ENCODE measurements around the gene TNN. TPM values are rescaled to one million over a fixed set of nuclear protein-coding genes. Genes with fewer than 3 reads are reported as not detected.

TNN gene
- total RNA-seq, 2 donors from 2014 or later, result 0.09 TPM; not detected in 1

DNA sequence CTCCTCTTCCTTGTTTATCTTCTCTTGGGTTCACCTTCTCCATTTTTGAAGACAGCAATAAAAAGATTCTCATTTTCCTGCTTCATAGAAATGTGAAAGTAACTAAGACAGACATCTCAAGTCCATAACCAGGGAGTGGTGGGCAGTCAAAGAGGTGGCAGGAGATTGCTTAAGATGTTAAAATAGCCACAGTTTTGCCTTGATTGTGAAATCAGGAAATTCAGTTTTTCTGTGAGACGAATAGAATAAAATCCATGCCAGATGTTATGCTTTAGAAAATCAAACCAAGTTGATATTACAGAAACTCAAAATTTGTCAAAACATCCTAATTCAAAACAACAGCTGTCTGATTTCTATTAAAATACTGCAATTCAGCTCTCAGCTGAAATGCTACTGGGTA is 57.2 kb downstream of the TNN start:
- H3K9ac ChIP-seq (ENCODE audit: extremely low read depth, low read length, poor library complexity, severe bottlenecking), result no peak overlapping the region
- Mint-ChIP-seq H3K4me3 (no peak overlapping the region), H3K4me1 (peaks cover 4% of the 10 kb centered on the region), H3K9me3 (no peaks in the 10 kb centered on the region), H3K36me3 (ENCODE audit: low read depth) (no peaks in the 10 kb centered on the region), H3K27me3 (ENCODE audit: insufficient read depth) (no peaks in the 10 kb centered on the region), H3K27ac (no peak overlapping the region)
- TF ChIP-seq, protein P1, sequence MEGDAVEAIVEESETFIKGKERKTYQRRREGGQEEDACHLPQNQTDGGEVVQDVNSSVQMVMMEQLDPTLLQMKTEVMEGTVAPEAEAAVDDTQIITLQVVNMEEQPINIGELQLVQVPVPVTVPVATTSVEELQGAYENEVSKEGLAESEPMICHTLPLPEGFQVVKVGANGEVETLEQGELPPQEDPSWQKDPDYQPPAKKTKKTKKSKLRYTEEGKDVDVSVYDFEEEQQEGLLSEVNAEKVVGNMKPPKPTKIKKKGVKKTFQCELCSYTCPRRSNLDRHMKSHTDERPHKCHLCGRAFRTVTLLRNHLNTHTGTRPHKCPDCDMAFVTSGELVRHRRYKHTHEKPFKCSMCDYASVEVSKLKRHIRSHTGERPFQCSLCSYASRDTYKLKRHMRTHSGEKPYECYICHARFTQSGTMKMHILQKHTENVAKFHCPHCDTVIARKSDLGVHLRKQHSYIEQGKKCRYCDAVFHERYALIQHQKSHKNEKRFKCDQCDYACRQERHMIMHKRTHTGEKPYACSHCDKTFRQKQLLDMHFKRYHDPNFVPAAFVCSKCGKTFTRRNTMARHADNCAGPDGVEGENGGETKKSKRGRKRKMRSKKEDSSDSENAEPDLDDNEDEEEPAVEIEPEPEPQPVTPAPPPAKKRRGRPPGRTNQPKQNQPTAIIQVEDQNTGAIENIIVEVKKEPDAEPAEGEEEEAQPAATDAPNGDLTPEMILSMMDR (conservative IDR thresholded peaks at IDR 0.05), result no peak
- DNase-seq, result no peak
- no peak overlapping the region for H3K4me3 ChIP-seq (ENCODE audit: low read length)
- no peaks in the 10 kb centered on the region for H3K9me3 ChIP-seq (ENCODE audit: control insufficient read depth, low read length)
- H3K4me1 ChIP-seq (ENCODE audit: control insufficient read depth, insufficient read depth, low read length), result peaks cover 6% of the 10 kb centered on the region
- H3K27me3 ChIP-seq (ENCODE audit: control insufficient read depth, insufficient read depth, low read length, poor library complexity, severe bottlenecking), result no peaks in the 10 kb centered on the region
- H3K36me3 ChIP-seq (ENCODE audit: control insufficient read depth, insufficient read depth, low read length), result no peaks in the 10 kb centered on the region
- WGBS, 2 experiments (ENCODE audit: insufficient coverage in 1 of 2, insufficient read length in 1 of 2), result 89% methylated on average over 1 of the region's 1 CpG; no CpG with 5 or more reads in 1 of the 2 experiments
- no peak overlapping the region for H3K27ac ChIP-seq (ENCODE audit: low read depth, low read length)

DNA sequence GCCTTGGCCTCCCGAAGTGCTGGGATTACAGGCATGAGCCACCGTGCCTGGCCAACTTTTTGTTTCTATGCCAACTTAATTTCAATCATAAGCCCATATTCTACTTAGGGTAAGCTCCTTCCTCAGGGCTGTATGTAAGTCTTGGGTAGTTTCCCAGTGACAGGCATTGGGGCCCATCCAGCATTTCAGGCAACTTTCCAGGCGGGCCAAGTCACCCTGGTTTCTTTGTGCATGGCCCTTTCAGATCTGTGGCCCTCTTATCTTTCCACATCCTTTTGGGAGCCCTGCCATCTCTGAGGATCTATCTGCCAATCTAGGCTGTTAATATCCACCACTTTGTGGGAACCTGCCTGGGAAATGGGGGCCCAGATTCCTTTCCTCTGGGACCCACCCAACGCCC is 58.7 kb downstream of the TNN start:
- H3K4me3 Mint-ChIP-seq, result no peak overlapping the region
- H3K36me3 Mint-ChIP-seq (ENCODE audit: low read depth), result no peaks in the 10 kb centered on the region
- Histone ChIP-seq H3K27ac (ENCODE audit: low read depth, low read length) (no peak overlapping the region), H3K4me1 (ENCODE audit: control insufficient read depth, insufficient read depth, low read length) (peaks cover 14% of the 10 kb centered on the region), H3K9me3 (ENCODE audit: control insufficient read depth, low read length) (no peaks in the 10 kb centered on the region), H3K9ac (ENCODE audit: extremely low read depth, low read length, poor library complexity, severe bottlenecking) (no peak overlapping the region), H3K36me3 (ENCODE audit: control insufficient read depth, insufficient read depth, low read length) (no peaks in the 10 kb centered on the region), H3K4me3 (ENCODE audit: low read length) (no peak overlapping the region), H3K27me3 (ENCODE audit: control insufficient read depth, insufficient read depth, low read length, poor library complexity, severe bottlenecking) (no peaks in the 10 kb centered on the region)
- WGBS, 2 experiments (ENCODE audit: insufficient coverage in 1 of 2, insufficient read length in 1 of 2), result 89 to 100% methylated on average over 3 to 4 of the region's 4 CpGs
- DNase-seq, result no peak
- H3K27me3 Mint-ChIP-seq (ENCODE audit: insufficient read depth), result no peaks in the 10 kb centered on the region
- H3K27ac Mint-ChIP-seq, result no peak overlapping the region
- no peaks in the 10 kb centered on the region for H3K9me3 Mint-ChIP-seq
- peaks cover 14% of the 10 kb centered on the region for H3K4me1 Mint-ChIP-seq
- TF ChIP-seq, protein P1 (conservative IDR thresholded peaks at IDR 0.05), result no peak

DNA sequence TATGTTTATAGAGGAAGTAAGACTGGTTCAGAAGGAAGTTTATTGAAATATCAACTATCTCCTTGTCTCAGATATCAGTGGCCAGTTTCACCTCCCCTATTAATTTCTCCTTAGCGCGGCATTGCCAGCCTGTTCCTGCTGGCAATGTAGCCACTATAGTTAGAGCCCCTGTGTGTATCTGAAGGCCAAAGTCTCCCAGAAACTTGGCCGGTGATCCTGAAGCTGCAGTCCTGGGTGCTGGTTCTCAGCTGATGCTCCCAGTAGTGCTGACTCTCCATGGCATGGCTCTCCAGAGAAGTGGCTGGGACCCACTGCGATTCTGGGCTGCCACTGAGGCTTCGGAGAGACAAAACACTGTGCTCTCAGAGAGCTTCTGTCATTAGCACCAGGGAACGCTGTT is 59.9 kb downstream of the TNN start:
- H3K27me3 Mint-ChIP-seq (ENCODE audit: insufficient read depth), result no peaks in the 10 kb centered on the region
- Histone ChIP-seq H3K9ac (ENCODE audit: extremely low read depth, low read length, poor library complexity, severe bottlenecking) (no peak overlapping the region), H3K27ac (ENCODE audit: low read depth, low read length) (no peak overlapping the region), H3K36me3 (ENCODE audit: control insufficient read depth, insufficient read depth, low read length) (no peaks in the 10 kb centered on the region), H3K4me3 (ENCODE audit: low read length) (no peak overlapping the region), H3K27me3 (ENCODE audit: control insufficient read depth, insufficient read depth, low read length, poor library complexity, severe bottlenecking) (no peaks in the 10 kb centered on the region), H3K9me3 (ENCODE audit: control insufficient read depth, low read length) (no peaks in the 10 kb centered on the region), H3K4me1 (ENCODE audit: control insufficient read depth, insufficient read depth, low read length) (peaks cover 14% of the 10 kb centered on the region)
- 85 to 89% methylated on average over 6 of the region's 6 CpGs for WGBS, 2 experiments (ENCODE audit: insufficient coverage in 1 of 2, insufficient read length in 1 of 2)
- H3K4me3 Mint-ChIP-seq, result no peak overlapping the region
- TF ChIP-seq, protein P1 (conservative IDR thresholded peaks at IDR 0.05), result no peak
- no peaks in the 10 kb centered on the region for H3K36me3 Mint-ChIP-seq (ENCODE audit: low read depth)
- no peaks in the 10 kb centered on the region for H3K9me3 Mint-ChIP-seq
- H3K27ac Mint-ChIP-seq, result no peak overlapping the region
- DNase-seq, result no peak
- peaks cover 15% of the 10 kb centered on the region for H3K4me1 Mint-ChIP-seq

Data from endodermal cell (in vitro differentiated cells).